Measurements from ENCODE around the gene MASP1. TPM values are rescaled to one million over a fixed set of nuclear protein-coding genes. Genes with fewer than 3 reads are reported as not detected.

The MASP1 gene
- total RNA-seq, 2 experiments from 2014 or later = not detected

DNA sequence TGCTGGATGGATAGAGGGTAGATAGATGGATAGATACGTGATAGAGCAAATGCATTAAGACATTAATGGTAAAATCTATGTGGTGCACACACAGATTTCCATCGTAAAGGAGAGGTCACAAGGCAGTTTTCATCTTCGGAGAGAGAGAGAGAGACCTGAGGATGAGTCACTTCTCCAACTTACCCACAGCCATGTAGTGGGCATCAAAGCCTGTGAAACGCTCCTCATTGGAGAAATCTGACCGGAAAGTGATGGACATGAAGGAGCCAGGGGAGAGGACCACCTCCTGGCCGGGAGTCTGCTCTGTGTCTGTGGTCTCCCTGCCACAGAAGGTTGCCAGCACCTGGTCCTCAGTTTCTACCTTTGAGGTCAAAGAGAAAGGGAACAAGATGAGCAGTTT, 29.2 kb downstream of the MASP1 start:
- no peaks in the 10 kb centered on the region for H3K9me3 Mint-ChIP-seq (ENCODE audit: low read depth)
- peaks cover 22% of the 10 kb centered on the region for H3K27me3 Mint-ChIP-seq
- ATAC-seq (no peak), DNase-seq (no peak)
- intact Hi-C loops (cut with DNase I, micrococcal nuclease) = no loop called here
- no peaks in the 10 kb centered on the region for H3K36me3 Mint-ChIP-seq (ENCODE audit: low read depth)
- no peak overlapping the region for H3K4me3 Mint-ChIP-seq
- ChIA-PET CTCF (no interaction called here), POLR2A (no interaction called here)
- no peak overlapping the region for H3K27ac Mint-ChIP-seq
- no peaks in the 10 kb centered on the region for H3K4me1 Mint-ChIP-seq

DNA sequence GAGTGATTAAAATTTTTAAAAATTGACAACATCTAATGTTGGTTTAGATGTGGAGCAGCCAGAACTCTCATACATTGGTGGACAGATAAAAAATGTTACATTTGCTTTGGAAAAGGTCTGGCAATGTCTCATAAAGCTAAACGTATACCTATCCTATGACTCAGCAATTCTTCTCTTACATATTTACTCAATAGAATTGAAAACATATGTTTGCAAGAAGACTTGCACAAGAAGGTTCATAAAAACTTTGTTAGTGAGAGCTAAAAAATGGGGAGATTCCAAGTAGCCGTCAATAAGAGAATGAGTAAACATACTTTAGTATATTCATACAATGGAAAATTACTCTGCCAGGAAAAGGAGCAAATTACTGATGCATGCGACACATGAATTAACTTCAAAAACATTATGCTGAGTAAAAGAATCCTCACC, 30.0 kb downstream of the MASP1 start:
- CTCF ChIA-PET = no interaction called here
- intact Hi-C loops (cut with DNase I, micrococcal nuclease) = no loop called here
- POLR2A ChIA-PET = no interaction called here
- Mint-ChIP-seq H3K4me3 (no peak overlapping the region), H3K27ac (no peak overlapping the region), H3K9me3 (ENCODE audit: low read depth) (no peaks in the 10 kb centered on the region), H3K4me1 (no peaks in the 10 kb centered on the region), H3K36me3 (ENCODE audit: low read depth) (no peaks in the 10 kb centered on the region), H3K27me3 (peaks cover 22% of the 10 kb centered on the region)
- DNase-seq = no peak
- ATAC-seq = no peak

DNA sequence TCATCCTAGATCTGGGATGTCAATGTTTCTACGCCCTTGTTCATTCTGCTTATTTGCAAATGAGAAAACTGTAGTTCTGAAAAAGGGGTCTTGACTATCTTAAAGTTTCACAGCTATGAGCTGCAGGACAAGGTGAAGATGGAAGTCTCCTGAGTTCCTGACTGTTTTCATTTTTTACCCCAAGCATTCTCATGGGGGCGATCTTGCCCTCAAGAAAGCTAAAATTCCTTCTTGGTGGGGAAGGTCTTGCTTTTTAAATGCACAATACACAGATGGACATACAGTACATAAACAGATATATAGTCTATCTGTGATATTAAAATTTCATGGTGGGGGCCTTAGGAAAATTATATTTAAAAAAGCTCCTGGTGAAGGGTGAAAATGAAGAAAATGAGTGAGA, 32.4 kb downstream of the MASP1 start:
- ChIA-PET POLR2A (no interaction called here), CTCF (interaction anchor here (1.0 kb wide), 1 partner anchor 28 kb away, joined by 3 read pairs; no protein-coding TSS in a partner anchor)
- intact Hi-C loops (cut with DNase I, micrococcal nuclease) = no loop called here
- DNase-seq = no peak
- Mint-ChIP-seq H3K4me3 (no peak overlapping the region), H3K27ac (no peak overlapping the region), H3K4me1 (no peaks in the 10 kb centered on the region), H3K27me3 (peaks cover 18% of the 10 kb centered on the region), H3K9me3 (ENCODE audit: low read depth) (no peaks in the 10 kb centered on the region), H3K36me3 (ENCODE audit: low read depth) (no peaks in the 10 kb centered on the region)
- no peak for ATAC-seq

DNA sequence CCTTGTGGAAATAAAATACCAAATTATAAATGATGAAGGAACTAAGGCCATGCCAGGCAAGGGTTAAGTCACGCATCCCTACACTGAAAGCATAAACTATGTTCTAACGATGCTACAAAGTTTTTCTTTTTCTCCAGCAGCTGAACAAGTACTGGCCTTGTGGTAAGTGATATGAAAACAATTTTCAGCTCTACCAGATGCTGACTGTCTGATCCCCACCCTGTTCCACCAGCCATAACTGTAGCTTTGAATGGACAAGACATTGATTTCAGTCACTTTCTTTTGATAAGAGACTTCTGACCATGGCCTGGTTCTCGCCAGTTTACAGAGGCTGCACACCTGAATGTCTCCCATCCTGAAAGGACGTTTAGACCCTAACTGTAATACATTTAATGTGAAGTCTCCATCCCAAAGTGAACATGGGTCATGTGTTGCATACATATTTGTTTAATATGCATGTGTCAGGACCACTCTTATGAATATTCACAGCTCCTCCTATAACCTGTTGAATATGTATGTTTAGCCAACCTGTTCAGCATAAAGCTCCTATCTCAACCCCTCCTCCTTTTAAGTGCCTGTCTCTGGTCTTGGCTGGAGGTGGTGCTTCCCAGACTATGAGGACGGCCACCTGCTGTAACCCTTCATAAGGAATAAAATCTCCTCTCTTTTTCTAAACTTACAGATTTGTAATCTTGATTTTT, 33.4 kb downstream of the MASP1 start:
- Mint-ChIP-seq H3K27me3 (peaks cover 19% of the 10 kb centered on the region), H3K27ac (no peak overlapping the region), H3K4me1 (no peaks in the 10 kb centered on the region), H3K4me3 (no peak overlapping the region), H3K36me3 (ENCODE audit: low read depth) (no peaks in the 10 kb centered on the region), H3K9me3 (ENCODE audit: low read depth) (no peaks in the 10 kb centered on the region)
- POLR2A ChIA-PET = no interaction called here
- intact Hi-C loops (cut with DNase I, micrococcal nuclease) = no loop called here
- CTCF ChIA-PET = interaction anchor here (0.7 to 1.0 kb wide), 2 partner anchors 27 to 1788 kb away, joined by 3 to 4 read pairs; no protein-coding TSS in a partner anchor
- DNase-seq (no peak), ATAC-seq (no peak)

DNA sequence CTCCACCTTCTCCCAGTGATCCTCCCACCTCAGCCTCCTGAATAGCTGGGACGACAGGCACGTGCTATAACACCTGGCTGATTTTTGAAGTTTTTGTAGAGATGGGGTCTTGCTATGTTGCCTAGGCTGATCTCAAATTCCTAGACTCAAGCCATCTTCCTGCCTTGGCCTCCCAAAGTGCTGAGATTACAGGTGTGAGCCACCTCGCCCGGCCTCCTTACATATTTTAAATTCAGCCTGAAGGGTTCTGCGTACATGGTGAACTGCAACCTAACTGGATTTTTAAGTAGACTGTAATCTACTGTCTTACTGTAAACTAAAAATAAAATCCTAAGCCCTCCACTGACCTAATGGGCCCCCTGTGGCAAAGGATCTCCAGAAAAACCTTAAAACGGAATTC, 34.1 kb downstream of the MASP1 start:
- Mint-ChIP-seq H3K27me3 (peaks cover 18% of the 10 kb centered on the region), H3K27ac (no peak overlapping the region), H3K9me3 (ENCODE audit: low read depth) (no peaks in the 10 kb centered on the region), H3K4me1 (no peaks in the 10 kb centered on the region), H3K4me3 (no peak overlapping the region), H3K36me3 (ENCODE audit: low read depth) (no peaks in the 10 kb centered on the region)
- ATAC-seq (no peak), DNase-seq (no peak)
- ChIA-PET CTCF (no interaction called here), POLR2A (no interaction called here)
- intact Hi-C loops (cut with DNase I, micrococcal nuclease) = no loop called here

DNA sequence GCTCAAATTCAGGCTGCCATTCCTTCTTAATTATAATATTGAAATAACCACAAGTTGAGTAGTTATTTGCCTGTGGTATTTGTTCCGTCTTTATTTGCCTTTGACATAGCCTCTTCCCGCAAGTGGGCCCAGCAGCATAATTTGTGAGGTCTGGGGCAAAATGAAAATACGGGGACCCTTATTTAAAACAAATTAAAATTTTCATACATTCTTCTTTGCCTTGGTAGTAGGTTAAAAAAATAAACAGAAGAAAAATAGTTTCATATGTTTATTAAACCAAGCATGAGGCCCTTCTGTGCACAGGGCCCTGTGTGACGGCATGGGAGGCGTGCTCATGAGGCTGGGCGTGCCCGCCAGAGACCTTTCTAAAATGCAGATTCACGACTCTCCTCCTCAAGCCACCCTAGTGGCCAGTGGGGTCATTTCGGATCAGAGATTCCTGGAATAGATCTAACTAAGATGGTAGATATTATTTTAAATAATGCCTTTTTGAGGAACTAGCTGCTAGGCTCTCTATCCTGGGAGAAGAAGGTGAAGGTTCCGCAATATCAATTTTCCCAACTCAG, 35.4 kb downstream of the MASP1 start:
- Mint-ChIP-seq H3K27me3 (peaks cover 9% of the 10 kb centered on the region), H3K9me3 (ENCODE audit: low read depth) (no peaks in the 10 kb centered on the region), H3K4me3 (no peak overlapping the region), H3K4me1 (no peaks in the 10 kb centered on the region), H3K27ac (no peak overlapping the region), H3K36me3 (ENCODE audit: low read depth) (no peaks in the 10 kb centered on the region)
- ChIA-PET POLR2A (no interaction called here), CTCF (no interaction called here)
- no peak for ATAC-seq
- no peak for DNase-seq
- intact Hi-C loops (cut with DNase I, micrococcal nuclease) = no loop called here

DNA sequence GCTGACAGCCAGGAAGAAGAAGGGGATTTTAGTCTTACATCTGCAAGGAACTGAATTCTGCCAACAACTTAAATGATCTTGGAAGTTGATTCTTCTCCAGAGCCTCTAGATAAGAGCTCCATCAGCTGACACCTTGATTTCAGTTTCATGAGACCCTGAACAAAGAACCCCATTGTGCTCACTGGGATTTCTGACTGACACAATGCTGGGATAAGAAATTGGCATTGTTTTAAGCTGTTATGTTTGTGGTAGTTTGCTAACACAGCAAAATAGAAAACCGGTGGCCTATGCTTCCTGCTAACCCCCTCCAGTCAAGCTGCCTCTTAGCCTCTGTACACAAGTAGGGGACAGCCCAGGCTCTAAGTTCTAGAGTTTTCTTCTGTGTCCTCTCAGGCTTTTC, 36.2 kb downstream of the MASP1 start:
- ChIA-PET CTCF (interaction anchor here (1.5 kb wide), 1 partner anchor 88 kb away, joined by 3 read pairs; no protein-coding TSS in a partner anchor), POLR2A (no interaction called here)
- no peak for ATAC-seq
- Mint-ChIP-seq H3K9me3 (ENCODE audit: low read depth) (no peaks in the 10 kb centered on the region), H3K4me3 (no peak overlapping the region), H3K27me3 (peaks cover 5% of the 10 kb centered on the region), H3K27ac (no peak overlapping the region), H3K4me1 (no peaks in the 10 kb centered on the region), H3K36me3 (ENCODE audit: low read depth) (no peaks in the 10 kb centered on the region)
- DNase-seq = no peak
- intact Hi-C loops (cut with DNase I, micrococcal nuclease) = no loop called here

DNA sequence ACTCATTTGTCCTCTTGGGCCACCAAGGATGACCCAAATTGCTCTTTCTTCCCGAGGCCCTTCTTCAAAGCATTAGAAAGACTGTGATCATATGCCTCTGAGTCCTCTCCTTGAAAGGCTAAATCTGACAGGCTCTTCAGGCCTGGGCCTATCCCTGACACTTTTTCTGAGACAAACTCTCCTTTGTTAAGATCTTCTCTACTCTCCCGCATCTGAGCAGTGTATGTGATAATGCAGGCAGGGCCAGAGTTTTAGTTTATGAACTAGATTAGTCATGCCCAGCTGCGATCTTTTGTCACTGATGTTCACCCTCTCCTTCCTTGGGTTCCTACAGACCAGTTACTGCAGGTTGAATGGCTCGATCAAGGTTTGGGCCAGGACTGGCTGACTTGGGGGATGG, 39.2 kb downstream of the MASP1 start:
- ATAC-seq = no peak
- CTCF ChIA-PET = interaction anchor here (0.8 kb wide), 1 partner anchor 430 kb away, joined by 3 read pairs; no protein-coding TSS in a partner anchor

DNA sequence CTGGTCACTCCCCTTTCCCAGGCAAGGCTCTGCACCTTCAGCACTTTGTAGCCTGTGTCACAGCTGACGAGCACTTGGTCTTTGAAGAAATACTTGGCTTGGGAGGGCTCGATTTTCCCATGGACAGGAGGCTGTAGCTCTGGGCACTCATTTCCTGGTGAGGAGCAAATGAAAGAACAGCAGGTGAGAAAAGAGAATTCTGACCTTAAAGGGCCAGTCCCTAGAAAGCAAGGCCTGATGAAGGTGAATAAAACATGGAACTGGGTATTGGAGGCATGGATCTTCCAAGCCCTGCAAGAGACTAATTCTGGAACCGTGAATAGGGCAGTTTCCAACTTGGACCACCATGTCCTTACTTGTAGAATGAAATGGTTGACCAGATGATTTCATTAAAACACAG, 39.9 kb downstream of the MASP1 start:
- DNase-seq (no peak), ATAC-seq (no peak)
- intact Hi-C loops (cut with DNase I, micrococcal nuclease) = no loop called here
- POLR2A ChIA-PET = no interaction called here
- Mint-ChIP-seq H3K27ac (no peak overlapping the region), H3K9me3 (ENCODE audit: low read depth) (no peaks in the 10 kb centered on the region), H3K27me3 (peaks cover 3% of the 10 kb centered on the region), H3K4me1 (peaks cover 12% of the 10 kb centered on the region), H3K36me3 (ENCODE audit: low read depth) (no peaks in the 10 kb centered on the region), H3K4me3 (no peak overlapping the region)
- CTCF ChIA-PET = interaction anchor here (0.8 kb wide), 1 partner anchor 431 kb away, joined by 3 read pairs; no protein-coding TSS in a partner anchor

More for the DNA sequence above, 39.2 kb downstream of the MASP1 start:
- H3K4me1 Mint-ChIP-seq = peaks cover 6% of the 10 kb centered on the region
- no peaks in the 10 kb centered on the region for H3K36me3 Mint-ChIP-seq (ENCODE audit: low read depth)
- H3K27ac Mint-ChIP-seq = no peak overlapping the region
- POLR2A ChIA-PET = no interaction called here
- peaks cover 3% of the 10 kb centered on the region for H3K27me3 Mint-ChIP-seq
- H3K4me3 Mint-ChIP-seq = no peak overlapping the region
- DNase-seq = no peak
- intact Hi-C loops (cut with DNase I, micrococcal nuclease) = no loop called here
- no peaks in the 10 kb centered on the region for H3K9me3 Mint-ChIP-seq (ENCODE audit: low read depth)

DNA sequence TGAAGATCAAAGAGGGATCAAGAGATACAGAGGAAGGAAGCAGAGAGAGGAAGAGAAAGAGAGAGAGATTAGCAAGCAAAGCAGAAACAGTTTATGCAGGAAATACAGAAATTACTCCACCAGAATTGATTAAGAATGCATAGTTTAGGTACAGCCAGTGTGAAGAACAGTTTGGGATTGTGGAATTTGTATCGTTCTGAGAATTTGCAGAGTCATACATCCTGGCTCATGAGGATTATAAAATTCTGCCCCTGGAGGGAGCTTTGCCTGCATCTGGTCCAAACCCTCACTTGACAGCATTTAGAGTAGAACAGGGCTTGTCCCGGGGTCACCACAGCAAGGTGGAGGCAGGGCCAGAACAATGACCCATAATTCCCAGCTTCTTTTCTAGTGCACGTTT, 44.1 kb downstream of the MASP1 start:
- ChIA-PET POLR2A (no interaction called here), CTCF (interaction anchor here (0.6 to 0.9 kb wide), 2 partner anchors 30 to 75 kb away, joined by 3 read pairs; no protein-coding TSS in a partner anchor)
- no peak for DNase-seq
- H3K27ac Mint-ChIP-seq = no peak overlapping the region
- no peaks in the 10 kb centered on the region for H3K9me3 Mint-ChIP-seq (ENCODE audit: low read depth)
- intact Hi-C loops (cut with DNase I, micrococcal nuclease) = no loop called here
- no peaks in the 10 kb centered on the region for H3K36me3 Mint-ChIP-seq (ENCODE audit: low read depth)
- ATAC-seq = peak; percentile 26
- peaks cover 12% of the 10 kb centered on the region for H3K4me1 Mint-ChIP-seq
- H3K4me3 Mint-ChIP-seq = no peak overlapping the region
- no peaks in the 10 kb centered on the region for H3K27me3 Mint-ChIP-seq

DNA sequence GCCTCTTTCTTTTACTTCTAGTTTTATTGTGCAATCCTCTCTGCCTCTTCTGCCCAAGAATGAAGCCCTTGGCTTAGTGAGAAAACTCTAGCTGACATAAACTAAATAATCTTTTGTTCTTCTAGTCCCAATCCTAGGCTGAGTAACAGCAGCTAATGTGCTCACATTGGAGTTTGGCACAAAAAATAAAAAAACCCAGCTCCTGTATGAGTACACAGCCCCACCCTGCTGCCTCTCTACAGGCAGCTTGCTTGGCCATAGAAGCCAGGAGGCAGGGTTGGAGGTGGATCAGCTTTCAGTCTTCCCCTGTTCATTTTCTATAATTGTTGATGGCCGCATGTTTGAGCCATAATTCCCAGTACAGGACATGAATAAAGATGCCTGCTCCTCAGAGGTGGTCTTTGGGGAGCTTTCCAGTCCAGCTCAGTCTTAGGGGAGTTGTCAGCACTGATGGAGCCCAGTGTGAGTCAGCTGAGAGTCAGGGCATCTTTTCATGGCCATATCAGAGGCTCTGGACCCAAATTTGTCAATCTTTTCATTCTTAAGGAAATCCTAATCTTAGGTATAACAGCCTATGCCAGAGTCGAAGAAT, 47.5 kb downstream of the MASP1 start:
- ATAC-seq (no peak), DNase-seq (no peak)
- Mint-ChIP-seq H3K36me3 (ENCODE audit: low read depth) (no peaks in the 10 kb centered on the region), H3K27ac (no peak overlapping the region), H3K27me3 (no peaks in the 10 kb centered on the region), H3K4me1 (peaks cover 12% of the 10 kb centered on the region), H3K9me3 (ENCODE audit: low read depth) (peaks cover 5% of the 10 kb centered on the region), H3K4me3 (no peak overlapping the region)
- CTCF ChIA-PET = interaction anchor here (0.9 to 1.2 kb wide), 3 partner anchors 24 to 475 kb away, joined by 3 to 4 read pairs (median 3); no protein-coding TSS in a partner anchor
- intact Hi-C loops (cut with DNase I, micrococcal nuclease) = no loop called here
- POLR2A ChIA-PET = no interaction called here

DNA sequence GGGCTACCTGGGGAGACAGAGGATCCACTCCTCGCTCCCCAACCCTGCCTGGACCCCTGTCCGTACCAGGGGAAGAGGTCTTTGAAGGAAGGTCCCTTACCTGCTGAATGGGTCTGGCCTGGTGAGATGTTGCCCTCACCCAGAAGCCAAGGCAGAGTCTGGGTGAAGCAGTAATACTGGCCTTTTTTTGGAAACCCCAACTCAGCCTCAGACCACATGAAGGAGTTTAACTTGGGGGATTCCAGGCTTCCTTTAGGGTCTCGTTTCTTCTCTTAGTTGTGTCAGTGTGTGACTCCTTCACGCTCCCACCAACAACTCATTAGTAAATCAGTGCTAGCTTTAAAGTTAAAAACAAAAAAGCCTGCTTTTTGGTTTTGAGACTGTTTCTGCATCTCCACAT, 48.6 kb downstream of the MASP1 start:
- intact Hi-C loops (cut with DNase I, micrococcal nuclease) = no loop called here
- Mint-ChIP-seq H3K36me3 (ENCODE audit: low read depth) (no peaks in the 10 kb centered on the region), H3K27ac (no peak overlapping the region), H3K4me1 (peaks cover 11% of the 10 kb centered on the region), H3K27me3 (no peaks in the 10 kb centered on the region), H3K4me3 (no peak overlapping the region), H3K9me3 (ENCODE audit: low read depth) (peaks cover 5% of the 10 kb centered on the region)
- ChIA-PET CTCF (no interaction called here), POLR2A (no interaction called here)
- ATAC-seq (no peak), DNase-seq (no peak)

Measured in activated CD4-positive, alpha-beta T cell treated with anti-CD3 and anti-CD28 coated beads for 36 hours (primary cell).